Uterus (tissue), 4 donors: Measurements from ENCODE around the gene PRRC2C. TPM values are rescaled to one million over a fixed set of nuclear protein-coding genes. Genes with fewer than 3 reads are reported as not detected.
"Not testable (repeated sequence)": the region's sequence is repeated elsewhere in the genome, so short reads cannot be mapped to it uniquely, and the experiment has no call there.

ENCODE experiments used
- DNase-seq, 2 donors: peaks; one replicate each; pipeline ENCODE4 v3.0.0-alpha.2; 2019 to 2020
- H3K27ac ChIP-seq, 2 donors: fragments of 200-600 bp; sonication (generic); 1 replicate in 1 of 2; 2 replicates in 1 of 2; pipeline ENCODE4 v1.5.1; 2016 to 2018
- H3K27me3 ChIP-seq, 2 donors: fragments of 200-600 bp; sonication (generic); one replicate each; pipeline ENCODE4 v1.5.1; 2018 to 2019; ENCODE audit warnings: control low read depth in 1 of 2
- H3K36me3 ChIP-seq, 2 donors: fragments of 200-600 bp; sonication (generic); one replicate each; pipeline ENCODE4 v1.5.1; 2019; ENCODE audit warnings: control low read depth in 1 of 2
- H3K4me1 ChIP-seq, 2 donors: fragments of 200-600 bp; sonication (generic); one replicate each; pipeline ENCODE4 v1.5.1; 2018 to 2019; ENCODE audit warnings: control low read depth in 1 of 2
- H3K4me3 ChIP-seq, 2 donors: fragments of 200-600 bp; sonication (generic); 1 replicate in 1 of 2; 2 replicates in 1 of 2; pipeline ENCODE4 v1.5.1; 2018 to 2019; ENCODE audit warnings: mild to moderate bottlenecking in 1 of 2
- H3K9me3 ChIP-seq, 2 donors: fragments of 200-600 bp; sonication (generic); one replicate each; pipeline ENCODE4 v1.5.1; 2019; ENCODE audit warnings: control low read depth in 1 of 2
- POLR2A ChIP-seq, 2 donors: fragments of 450-650 bp; IDR thresholded peaks; one replicate each; pipeline ENCODE4 v1.6.1; 2016; ENCODE audit warnings: antibody characterized with exemption in 2 of 2, mild to moderate bottlenecking in 1 of 2, moderate library complexity in 1 of 2
- intact Hi-C: fragments of 100-400 bp; cut with DNase I; formaldehyde crosslinking; loops from one replicate; pipeline ENCODE4 v1.15.1; 2023; ENCODE audit warnings: low total_unique reads
- total RNA-seq, 4 donors: library from RNA; depleted of rRNA in 3 of 4; stranded (reverse); fragments of >200 nt in 3 of 4; gene quantifications; one replicate each; pipeline versions ENCODE4 v1.1.0 to v1.2.4, GENCODE V29; 2014 to 2023
- TF ChIP-seq, protein P1 (sequence below), 4 experiments: fragments of 200-600 bp in 2 of 4; fragments of 450-650 bp in 2 of 4; sonication (generic) in 2 of 4; IDR thresholded peaks; one replicate each; pipeline ENCODE4 v1.5.1; 2016 to 2019; ENCODE audit warnings: antibody characterized with exemption in 4 of 4, mild to moderate bottlenecking in 2 of 4, moderate library complexity in 1 of 4
- donor health status: DM: yes; HTN: yes; CAD: no.

Gene PRRC2C
- total RNA-seq, 4 donors from 2014 or later: 32.1 to 210 (median 76.1) TPM

DNA sequence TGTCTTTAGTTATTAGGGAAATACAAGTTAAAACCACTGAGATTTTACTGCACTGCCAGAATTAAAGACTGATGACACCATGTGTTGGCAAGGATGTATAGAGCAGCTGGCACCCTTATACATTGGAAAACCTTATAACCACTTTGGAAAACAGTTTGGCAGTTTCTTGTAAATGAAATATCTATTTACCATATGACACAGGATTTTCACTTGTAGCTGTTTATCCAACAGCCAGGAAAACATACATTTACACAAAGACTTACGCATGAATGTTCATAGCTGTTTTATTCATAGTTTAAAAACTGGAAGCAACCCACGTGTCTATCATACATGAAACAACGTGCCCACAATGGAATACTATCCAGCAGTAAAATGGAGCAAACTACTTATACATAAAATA is 45.3 kb downstream of the PRRC2C start:
- no peak for DNase-seq
- H3K4me3 ChIP-seq: no peak overlapping the region
- H3K36me3 ChIP-seq: no peaks in the 10 kb centered on the region
- TF ChIP-seq, protein P1, sequence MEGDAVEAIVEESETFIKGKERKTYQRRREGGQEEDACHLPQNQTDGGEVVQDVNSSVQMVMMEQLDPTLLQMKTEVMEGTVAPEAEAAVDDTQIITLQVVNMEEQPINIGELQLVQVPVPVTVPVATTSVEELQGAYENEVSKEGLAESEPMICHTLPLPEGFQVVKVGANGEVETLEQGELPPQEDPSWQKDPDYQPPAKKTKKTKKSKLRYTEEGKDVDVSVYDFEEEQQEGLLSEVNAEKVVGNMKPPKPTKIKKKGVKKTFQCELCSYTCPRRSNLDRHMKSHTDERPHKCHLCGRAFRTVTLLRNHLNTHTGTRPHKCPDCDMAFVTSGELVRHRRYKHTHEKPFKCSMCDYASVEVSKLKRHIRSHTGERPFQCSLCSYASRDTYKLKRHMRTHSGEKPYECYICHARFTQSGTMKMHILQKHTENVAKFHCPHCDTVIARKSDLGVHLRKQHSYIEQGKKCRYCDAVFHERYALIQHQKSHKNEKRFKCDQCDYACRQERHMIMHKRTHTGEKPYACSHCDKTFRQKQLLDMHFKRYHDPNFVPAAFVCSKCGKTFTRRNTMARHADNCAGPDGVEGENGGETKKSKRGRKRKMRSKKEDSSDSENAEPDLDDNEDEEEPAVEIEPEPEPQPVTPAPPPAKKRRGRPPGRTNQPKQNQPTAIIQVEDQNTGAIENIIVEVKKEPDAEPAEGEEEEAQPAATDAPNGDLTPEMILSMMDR (IDR thresholded peaks at IDR 0.05): no peak
- no peak for TF ChIP-seq POLR2A (IDR thresholded peaks at IDR 0.05)
- H3K27ac ChIP-seq: no peak overlapping the region
- no peaks in the 10 kb centered on the region for H3K27me3 ChIP-seq
- intact Hi-C loops: no loop called here
- H3K4me1 ChIP-seq: no peaks in the 10 kb centered on the region
- H3K9me3 ChIP-seq: no peaks in the 10 kb centered on the region

GRCh38 chr1:171532520-171532919 is 47.2 kb downstream of the PRRC2C start:
- H3K27ac ChIP-seq: no peak overlapping the region
- H3K4me1 ChIP-seq: no peaks in the 10 kb centered on the region
- intact Hi-C loops: no loop called here
- TF ChIP-seq POLR2A (IDR thresholded peaks at IDR 0.05): no peak
- TF ChIP-seq, protein P1 (IDR thresholded peaks at IDR 0.05): no peak
- no peaks in the 10 kb centered on the region for H3K36me3 ChIP-seq
- H3K9me3 ChIP-seq: no peaks in the 10 kb centered on the region
- H3K4me3 ChIP-seq: no peak overlapping the region
- DNase-seq: no peak
- no peaks in the 10 kb centered on the region for H3K27me3 ChIP-seq

DNA sequence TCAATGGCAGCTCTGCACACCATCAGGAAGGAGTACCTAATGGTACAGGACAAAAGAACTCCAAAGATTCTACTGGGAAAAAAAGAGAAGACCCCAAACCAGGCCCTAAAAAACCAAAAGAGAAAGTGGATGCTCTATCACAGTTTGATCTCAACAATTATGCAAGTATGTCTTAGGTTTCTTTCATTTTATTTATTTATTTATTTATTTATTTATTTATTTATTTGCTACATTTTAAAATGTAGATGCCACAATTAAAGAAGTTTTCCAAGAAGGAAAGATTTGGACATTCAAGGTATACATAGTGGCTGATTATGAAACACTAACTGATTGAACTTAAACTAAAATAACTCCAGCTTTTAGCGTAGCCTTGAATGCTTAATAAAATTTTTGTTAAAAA is 60.2 kb downstream of the PRRC2C start:
- no peak overlapping the region for H3K27ac ChIP-seq
- H3K36me3 ChIP-seq: no peaks in the 10 kb centered on the region
- intact Hi-C loops: no loop called here
- no peaks in the 10 kb centered on the region for H3K27me3 ChIP-seq
- H3K9me3 ChIP-seq: no peaks in the 10 kb centered on the region
- H3K4me3 ChIP-seq: no peak overlapping the region
- no peak for TF ChIP-seq POLR2A (IDR thresholded peaks at IDR 0.05)
- TF ChIP-seq, protein P1 (IDR thresholded peaks at IDR 0.05): no peak
- no peaks in the 10 kb centered on the region for H3K4me1 ChIP-seq
- no peak for DNase-seq

- Histone ChIP-seq H3K9me3 (no peaks in the 10 kb centered on the region), H3K4me1 (no peaks in the 10 kb centered on the region), H3K27me3 (no peaks in the 10 kb centered on the region), H3K36me3 (no peaks in the 10 kb centered on the region), H3K27ac (no peak overlapping the region), H3K4me3 (no peak overlapping the region)
- no peak for TF ChIP-seq POLR2A (IDR thresholded peaks at IDR 0.05)
- TF ChIP-seq, protein P1 (IDR thresholded peaks at IDR 0.05): no peak
- intact Hi-C loops: no loop called here
- DNase-seq: no peak
Observed at GRCh38 chr1:171550050-171550449, 64.7 kb downstream of the PRRC2C start.

GRCh38 chr1:171550598-171551100 is 65.3 kb downstream of the PRRC2C start:
- H3K27me3 ChIP-seq, H3K4me3 ChIP-seq, H3K4me1 ChIP-seq, DNase-seq, H3K36me3 ChIP-seq, H3K9me3 ChIP-seq, intact Hi-C loops, H3K27ac ChIP-seq: not testable (repeated sequence)

- H3K27ac ChIP-seq, H3K4me1 ChIP-seq, H3K27me3 ChIP-seq, DNase-seq, H3K9me3 ChIP-seq, intact Hi-C loops, H3K4me3 ChIP-seq, H3K36me3 ChIP-seq: not testable (repeated sequence)
Observed at GRCh38 chr1:171553960-171554359, 68.6 kb downstream of the PRRC2C start.
